Neural cell (in vitro differentiated cells): ENCODE data around the gene PARP1.

Experiments
- CTCF ChIP-seq: fragments of 450-650 bp; IDR thresholded peaks from 2 replicates; pipeline ENCODE4 v1.5.1; 2014; ENCODE audit warnings: antibody characterized with exemption, mild to moderate bottlenecking, moderate library complexity; ENCODE audit not compliant: poor library complexity, severe bottlenecking
- EP300 ChIP-seq: fragments of 450-650 bp; conservative IDR thresholded peaks from 2 replicates; pipeline ENCODE4 v1.6.1; 2014; ENCODE audit warnings: antibody characterized with exemption, mild to moderate bottlenecking, moderate library complexity; ENCODE audit not compliant: poor library complexity, severe bottlenecking
- EZH2 ChIP-seq: fragments of 200-600, 300-800 bp; shearing (Covaris generic), sonication (generic); IDR thresholded peaks from 2 replicates; pipeline ENCODE4 v1.6.1; 2014; ENCODE audit warnings: antibody characterized with exemption, low read length, borderline replicate concordance, mild to moderate bottlenecking; ENCODE audit not compliant: insufficient read depth, poor library complexity, severe bottlenecking
- POLR2AphosphoS5 ChIP-seq: IDR thresholded peaks from 2 replicates; pipeline ENCODE4 v1.6.1; 2012
- RAD21 ChIP-seq: fragments of 450-650 bp; conservative IDR thresholded peaks from 2 replicates; pipeline ENCODE4 v1.6.1; 2014; ENCODE audit warnings: antibody characterized with exemption, mild to moderate bottlenecking, moderate library complexity
- REST ChIP-seq: IDR thresholded peaks from 2 replicates; pipeline ENCODE4 v1.6.1; 2012; ENCODE audit warnings: borderline replicate concordance
- SMC3 ChIP-seq: fragments of 450-650 bp; conservative IDR thresholded peaks from 2 replicates; pipeline ENCODE4 v1.6.1; 2014; ENCODE audit warnings: antibody characterized with exemption, mild to moderate bottlenecking, moderate library complexity; ENCODE audit not compliant: poor library complexity

- TF ChIP-seq CTCF (no peak), EZH2 (no peak), POLR2AphosphoS5 (no peak), REST (no peak), EP300 (no peak), SMC3 (no peak), RAD21 (no peak)
Measured at GRCh38 chr1:226335661-226336060, 72.2 kb downstream of the PARP1 start.
